ENCODE data around the gene PCDH15.
"Not testable (repeated sequence)": the region's sequence is repeated elsewhere in the genome, so short reads cannot be mapped to it uniquely, and the experiment has no call there.

The PCDH15 gene

DNA sequence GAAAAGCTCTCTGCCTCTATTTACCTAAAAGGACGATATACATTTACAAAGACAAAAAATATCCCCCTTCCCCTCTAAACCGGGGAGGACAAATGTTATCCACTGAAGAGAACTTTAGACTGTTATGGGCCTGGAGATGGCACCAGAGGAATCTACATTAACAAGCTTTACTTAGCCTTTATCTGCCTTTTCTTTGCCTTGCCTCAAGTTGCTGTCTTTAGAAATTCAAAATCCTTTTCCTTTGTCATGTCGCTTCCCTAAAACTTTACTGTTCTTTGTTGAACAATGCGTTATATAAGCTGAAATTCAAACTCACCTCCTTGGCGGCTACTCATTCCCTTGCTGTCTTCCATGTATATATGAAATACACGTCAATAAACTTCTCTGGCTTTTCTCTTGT, 405.0 kb downstream of the PCDH15 start:
- FAIRE-seq (no peak), DNase-seq (ENCODE audit: low spot score) (no peak)

DNA sequence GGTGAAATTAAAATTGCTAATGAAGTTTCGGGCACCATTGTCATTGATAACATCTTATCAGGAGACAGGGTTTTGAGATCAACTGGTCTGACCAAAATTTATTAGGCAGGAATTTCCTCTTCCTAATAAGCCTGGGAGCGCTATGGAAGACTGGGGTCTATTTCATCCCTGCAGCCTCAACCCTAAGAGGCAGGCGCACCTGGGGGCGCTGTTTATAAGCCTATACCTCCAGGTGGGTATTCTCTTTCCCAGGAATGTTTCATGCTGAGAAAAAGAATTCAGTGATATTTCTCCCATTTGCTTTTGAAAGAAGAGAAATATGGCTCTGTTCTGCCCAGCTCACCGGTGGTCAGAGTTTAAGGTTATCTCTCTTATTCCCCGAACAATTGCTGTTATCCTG, 406.4 kb downstream of the PCDH15 start:
- not testable (repeated sequence) for FAIRE-seq; DNase-seq (ENCODE audit: low spot score)

DNA sequence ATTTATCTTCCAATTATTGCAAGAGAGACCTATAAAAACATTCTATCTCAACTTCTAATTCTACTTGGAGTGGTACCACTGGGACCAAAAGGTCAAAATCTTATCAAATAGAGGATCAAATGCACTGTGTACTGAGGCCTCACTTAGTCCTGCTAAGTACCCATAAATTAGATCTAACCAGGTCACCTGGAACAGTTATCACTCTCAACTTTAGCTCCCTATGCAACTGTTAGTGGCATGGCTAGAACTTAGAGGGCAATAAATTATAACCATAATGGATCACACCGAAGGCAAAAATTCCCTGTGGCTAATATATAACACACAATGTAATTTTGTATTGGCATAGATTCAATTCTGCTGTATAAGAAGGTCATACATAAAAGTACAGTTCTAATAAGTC, 428.9 kb downstream of the PCDH15 start:
- no peak for DNase-seq (ENCODE audit: low spot score)
- FAIRE-seq, result no peak

DNA sequence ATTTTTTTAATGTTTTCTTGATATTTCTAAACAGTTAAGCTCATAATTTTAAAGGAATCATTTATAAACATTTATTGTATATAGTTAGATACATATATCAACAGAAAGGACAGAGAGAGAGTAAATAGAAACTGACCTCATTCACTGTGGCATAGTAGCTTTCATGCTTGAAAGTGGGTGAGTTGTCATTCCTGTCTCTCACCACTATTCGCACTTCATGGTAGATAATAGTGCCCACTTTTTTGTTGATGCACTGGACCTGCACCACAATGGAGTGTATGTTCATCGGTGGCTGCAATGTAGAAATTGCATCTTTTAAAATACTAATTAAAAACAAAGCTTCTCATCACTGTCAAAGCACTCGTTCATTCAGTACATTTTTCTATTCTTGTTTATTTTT, 432.0 kb downstream of the PCDH15 start:
- FAIRE-seq, result no peak
- DNase-seq (ENCODE audit: low spot score), result peak; percentile 3

DNA sequence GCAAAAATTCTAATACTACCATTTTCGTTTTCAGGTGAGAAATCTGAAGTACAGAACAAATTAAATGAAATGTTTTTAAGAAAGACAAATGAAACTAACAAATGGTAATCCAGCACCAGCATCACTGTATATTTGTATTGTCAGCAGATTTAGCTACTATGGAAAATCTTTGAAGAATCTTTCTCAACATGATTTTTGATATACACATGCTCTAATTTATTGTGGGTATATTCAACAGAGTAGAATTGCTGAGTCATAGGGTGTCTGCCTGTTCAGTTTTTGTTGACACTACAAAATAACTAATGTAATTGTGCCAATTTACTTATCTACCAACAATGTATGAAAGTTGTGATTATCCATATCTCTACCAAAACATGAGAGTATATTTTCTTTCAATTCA, 437.6 kb downstream of the PCDH15 start:
- DNase-seq (ENCODE audit: low spot score) (no peak), FAIRE-seq (no peak)

DNA sequence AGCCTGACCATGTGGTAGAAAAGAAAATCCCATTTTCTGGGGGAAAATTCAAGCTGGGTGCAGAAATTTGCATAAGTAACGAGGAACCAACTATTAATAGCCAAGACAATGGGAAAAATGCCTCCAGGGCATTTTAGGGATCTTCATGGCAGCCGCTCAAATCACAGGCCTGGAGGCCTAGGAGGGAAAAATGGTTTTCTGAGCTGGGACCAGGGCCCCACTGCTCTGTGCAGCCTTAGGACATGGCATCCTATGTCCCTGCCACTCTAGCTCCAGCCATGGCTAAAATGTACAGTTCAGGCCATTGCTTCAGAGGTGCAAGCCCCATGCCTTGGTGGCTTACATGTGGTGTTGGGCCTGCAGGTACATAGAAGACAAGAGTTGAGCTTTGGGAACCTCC, 459.0 kb downstream of the PCDH15 start:
- FAIRE-seq (no peak), DNase-seq (ENCODE audit: low spot score) (no peak)

DNA sequence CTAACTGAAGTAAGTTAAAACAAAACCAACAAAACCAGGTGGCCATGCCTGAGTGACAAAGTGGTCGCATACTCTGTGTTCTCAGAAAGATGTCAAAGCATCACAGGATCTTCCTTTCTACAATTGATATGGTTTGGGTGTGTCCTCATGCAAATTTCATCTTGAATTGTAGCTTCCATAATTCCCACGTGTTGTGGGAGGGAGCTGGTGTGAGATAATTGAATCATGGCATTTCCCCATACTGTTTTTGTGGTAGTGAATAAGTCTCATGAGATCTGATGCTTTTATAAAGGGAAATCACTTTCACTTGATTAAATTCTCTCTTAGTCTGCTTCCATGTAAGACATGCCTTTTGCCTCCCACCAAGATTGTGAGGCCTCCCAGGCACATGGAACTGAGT, 465.7 kb downstream of the PCDH15 start:
- FAIRE-seq (peak; percentile 50), DNase-seq (ENCODE audit: low spot score) (no peak)

DNA sequence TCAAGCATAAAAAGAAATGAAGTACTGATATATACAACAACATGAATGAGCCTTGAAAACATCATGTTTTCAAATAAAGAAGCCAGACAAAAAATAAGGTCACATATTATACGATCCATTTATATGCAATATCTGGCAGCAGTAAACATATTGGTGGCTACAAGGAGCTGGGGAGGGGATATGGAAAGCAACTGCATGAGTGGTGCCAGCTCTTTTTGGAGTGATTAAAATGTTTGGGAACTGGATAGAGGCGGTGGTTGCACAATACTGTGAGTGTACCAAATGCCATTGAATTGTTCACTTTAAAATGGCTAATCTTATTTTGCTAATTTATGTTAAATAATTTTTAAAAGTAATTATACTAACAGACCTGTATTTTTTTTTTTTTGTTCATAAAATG, 481.7 kb downstream of the PCDH15 start:
- DNase-seq (ENCODE audit: low spot score) (no peak), FAIRE-seq (no peak)

DNA sequence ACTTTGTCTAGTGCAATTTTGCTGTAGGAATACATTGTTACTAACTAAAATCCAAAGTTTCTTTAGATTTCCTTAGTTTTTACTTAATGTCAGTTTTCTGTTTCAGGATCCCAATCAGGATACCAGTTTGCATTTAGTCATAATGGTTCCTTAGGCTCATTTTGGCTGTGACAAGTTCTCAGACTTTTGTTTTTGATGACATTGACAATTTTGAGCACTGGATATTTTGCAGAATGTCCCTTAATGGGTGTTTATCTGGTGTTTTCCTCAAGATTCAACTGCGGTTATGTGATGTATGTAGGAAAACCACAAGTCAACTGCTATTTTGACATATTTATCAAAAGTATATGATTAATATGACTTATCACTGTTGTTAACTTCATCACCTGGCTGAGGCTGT, 482.6 kb downstream of the PCDH15 start:
- FAIRE-seq (no peak), DNase-seq (ENCODE audit: low spot score) (no peak)

DNA sequence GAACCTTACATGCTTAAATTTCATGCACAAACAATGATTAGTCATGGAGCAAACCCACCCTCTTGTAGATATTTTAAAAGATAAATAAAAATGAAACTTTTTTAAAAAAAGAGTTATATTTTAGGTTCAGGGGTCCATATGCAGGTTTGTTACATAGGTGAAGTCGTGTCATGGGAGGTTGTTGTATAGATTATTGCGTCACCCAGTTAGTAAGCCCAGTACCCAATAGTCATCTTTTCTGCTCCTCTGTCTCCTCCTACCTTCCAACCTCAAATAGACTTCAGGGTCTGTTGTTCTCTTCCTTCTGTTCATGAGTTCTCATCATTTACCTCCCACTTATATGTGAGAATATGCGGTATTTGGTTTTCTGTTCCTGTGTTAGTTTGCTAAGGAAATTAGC, 486.6 kb downstream of the PCDH15 start:
- FAIRE-seq (no peak), DNase-seq (ENCODE audit: low spot score) (no peak)

DNA sequence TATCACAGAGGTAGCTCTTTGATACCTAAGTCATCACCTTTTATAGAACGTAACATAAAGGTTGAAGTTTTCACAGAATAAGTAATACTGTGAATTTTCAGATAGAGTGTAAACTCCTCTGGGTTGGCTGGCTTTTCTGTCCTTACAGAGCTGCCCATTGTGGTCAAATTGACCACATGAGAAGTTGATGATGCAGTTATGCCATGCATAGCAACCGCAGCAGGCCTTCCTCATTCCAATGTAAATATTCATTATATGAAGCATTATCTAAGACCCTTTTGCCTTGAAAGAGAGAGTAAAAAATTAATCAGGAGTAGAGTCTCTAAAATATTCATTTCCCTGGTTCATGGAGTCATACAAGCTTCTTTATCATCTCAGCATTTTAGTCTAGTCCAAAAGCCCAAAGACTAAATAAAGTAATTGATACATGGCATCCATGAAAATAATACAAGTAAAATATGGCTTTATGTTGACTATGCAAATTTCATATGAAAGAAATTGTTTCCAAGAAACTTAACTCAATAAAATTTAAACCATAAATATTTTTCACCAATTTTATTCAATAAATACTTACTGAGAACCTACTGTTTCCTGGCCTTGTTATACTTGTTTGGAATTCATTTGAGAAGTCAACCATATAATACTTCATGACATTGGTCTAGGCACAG, 516.4 kb downstream of the PCDH15 start:
- DNase-seq (ENCODE audit: low spot score) (peak; percentile 22), FAIRE-seq (no peak)

DNA sequence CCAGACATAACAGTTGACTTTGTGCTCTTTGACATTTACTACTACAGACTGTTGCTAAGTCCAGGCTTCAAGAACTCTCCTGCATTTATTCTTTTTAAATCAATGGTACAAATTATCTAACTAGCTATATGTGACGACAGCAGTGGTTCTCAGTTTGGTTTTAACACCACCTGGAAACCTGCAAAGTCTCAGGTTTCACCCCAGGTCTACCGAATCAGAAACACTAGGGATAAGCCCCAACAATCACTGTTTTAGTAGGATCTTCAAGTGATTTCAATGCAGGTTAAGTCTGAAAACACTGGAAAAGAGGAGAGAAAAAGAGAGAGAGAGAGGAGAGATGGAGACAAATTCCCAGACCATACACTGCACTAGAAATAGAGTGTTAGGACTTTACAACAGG, 519.0 kb downstream of the PCDH15 start:
- FAIRE-seq, result no peak
- no peak for DNase-seq (ENCODE audit: low spot score)

DNA sequence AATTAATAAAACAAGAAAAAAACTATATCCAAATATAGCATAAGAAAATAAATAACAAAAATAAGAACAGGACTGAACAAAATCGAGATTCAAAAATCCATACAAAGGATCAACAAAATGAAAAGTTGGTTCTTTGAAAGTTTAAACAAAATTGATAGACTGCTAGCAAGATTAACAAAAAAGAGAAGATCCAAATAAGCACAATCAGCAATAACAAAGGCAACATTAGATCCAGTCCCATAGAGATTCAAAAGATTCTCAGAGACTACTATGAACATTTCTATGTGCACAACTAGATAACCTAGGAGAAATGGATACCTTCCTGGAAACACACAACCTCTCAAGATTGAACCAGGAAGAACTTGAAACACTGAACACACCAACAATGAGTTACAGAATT, 534.6 kb downstream of the PCDH15 start:
- FAIRE-seq (no peak), DNase-seq (ENCODE audit: low spot score) (no peak)

DNA sequence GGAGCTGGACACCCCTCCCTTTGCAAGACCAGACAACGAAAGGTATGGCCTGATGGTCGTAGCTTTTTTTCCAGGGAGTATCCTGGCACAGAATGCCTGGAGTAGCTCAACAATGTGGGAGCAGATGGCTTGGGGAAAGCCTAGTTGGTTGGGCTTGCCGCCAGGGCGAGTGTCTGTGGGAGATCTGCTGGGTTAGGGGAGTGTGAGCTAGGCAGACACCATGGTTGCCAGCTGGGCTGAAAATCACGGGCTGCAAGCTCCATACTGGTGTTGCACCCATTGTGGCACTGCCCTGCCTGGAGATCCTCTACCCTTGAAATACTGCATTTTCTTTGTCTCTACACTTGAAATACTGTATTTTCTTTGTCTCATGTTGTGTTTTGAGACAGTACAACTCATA, 538.3 kb downstream of the PCDH15 start:
- DNase-seq (ENCODE audit: low spot score) (no peak), FAIRE-seq (no peak)

DNA sequence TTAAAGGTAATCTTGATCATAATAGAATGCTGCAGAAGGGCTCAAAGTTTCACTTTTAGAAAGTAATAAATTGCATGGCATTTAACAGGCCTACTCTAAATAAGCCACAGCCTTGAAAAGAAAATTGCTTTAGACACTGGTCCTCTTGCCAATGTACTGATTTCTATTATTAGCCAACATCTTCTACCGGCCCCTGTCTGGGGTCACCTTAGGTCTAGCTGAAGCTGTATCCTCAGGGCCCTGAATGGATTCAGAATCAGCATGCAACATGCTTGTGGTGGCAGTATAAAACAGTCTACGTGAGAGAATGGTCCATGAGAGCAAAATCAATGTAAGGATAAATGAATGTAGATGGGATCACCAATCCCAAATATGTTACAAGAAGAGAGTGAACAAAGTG, 541.9 kb downstream of the PCDH15 start:
- no peak for FAIRE-seq

DNA sequence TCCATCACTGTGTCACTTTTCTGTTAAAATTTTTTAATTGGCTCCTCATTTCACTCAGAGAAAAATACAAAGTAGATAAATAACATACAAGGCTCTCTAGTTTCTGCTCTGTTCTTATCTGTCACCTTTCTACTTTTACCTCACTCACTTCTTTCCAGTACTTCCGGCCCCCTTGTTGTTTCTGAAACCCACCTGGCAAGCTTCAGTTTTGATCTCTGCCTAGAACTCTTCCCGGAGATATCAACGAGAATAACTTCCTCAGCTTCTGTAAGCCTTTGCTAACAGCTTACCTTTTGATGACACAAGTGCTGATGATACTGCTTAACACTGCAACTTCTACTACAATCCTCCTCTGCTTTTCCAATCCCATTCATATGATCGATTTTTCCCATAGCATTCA, 566.2 kb downstream of the PCDH15 start:
- DNase-seq (ENCODE audit: low spot score) (no peak), FAIRE-seq (no peak)

More for the DNA sequence above, 541.9 kb downstream of the PCDH15 start:
- DNase-seq (ENCODE audit: low spot score), result no peak

DNA sequence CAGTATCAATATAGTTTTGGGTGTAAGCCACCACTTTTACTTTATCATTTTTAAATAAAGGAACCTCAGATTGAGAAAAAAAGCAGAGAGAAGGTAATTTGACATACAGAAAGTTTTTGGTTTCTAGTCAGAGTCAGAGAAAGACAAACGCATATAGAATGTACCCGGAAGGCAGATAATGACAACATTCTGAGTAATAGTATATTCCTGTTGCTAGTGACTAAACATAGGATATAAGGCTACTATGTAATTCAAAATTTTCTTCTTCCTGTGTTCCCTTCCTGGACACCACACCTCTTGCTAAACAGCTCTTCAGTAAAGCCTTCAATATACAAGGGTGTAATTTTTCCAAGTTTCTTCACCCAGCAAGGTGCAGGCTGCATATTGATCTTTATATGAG, 597.6 kb downstream of the PCDH15 start:
- DNase-seq (ENCODE audit: low spot score) (no peak), FAIRE-seq (no peak)

DNA sequence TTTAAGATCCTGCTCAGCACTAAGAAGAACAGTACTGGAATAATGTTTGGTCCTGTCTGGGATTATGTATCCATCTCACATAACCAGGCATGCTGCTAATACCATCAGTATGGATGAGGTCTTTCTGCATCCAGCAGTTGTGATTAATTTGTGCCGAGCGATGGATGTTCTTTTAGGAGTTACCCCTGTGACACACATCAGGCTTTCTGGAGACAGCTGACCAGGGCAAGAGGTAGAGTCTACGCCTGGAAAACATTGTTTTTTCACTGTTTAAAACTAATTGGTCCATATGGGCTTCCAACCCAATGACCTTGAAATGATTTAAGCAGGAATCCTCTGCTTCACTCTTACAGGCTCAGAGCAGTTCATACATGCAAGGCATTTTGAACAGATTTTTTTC, 603.0 kb downstream of the PCDH15 start:
- no peak for FAIRE-seq
- DNase-seq (ENCODE audit: low spot score), result no peak

DNA sequence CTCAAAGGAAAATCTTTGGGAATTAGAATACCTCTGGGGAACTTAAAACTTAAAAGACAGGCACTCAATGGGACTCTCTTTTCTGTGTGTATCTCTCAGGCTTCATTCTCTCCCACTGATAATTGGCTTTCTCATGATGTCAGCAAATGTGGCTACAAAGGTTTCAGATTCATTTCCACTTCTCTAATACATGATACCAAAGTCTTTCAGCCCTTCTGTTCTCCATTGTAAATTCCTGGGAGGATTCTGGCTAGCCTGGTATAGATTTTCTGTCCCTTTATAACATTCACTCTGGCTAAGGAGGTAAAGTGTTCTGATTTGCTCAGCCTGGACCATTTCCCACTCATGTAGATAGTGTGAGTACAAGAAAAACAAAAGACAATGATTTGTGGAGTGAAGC, 606.2 kb downstream of the PCDH15 start:
- FAIRE-seq (no peak), DNase-seq (ENCODE audit: low spot score) (no peak)

DNA sequence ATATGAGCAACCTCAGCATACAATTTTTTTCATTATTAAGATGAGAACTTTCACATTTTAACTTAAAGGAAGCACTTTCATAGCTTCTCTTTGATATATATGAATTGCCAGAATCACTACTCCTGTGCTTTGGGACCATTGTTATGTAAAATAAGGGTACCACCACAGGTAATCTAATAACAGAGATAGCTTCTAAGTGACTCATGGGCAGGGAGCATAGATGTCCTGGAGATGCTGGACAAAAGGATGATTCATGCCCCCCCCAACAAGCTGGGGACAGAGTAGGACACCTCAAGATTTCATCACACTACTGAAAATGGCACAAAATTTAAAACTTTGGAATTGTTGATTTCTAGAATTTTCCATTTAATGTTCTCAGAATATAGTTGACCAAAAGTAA, 641.1 kb downstream of the PCDH15 start:
- FAIRE-seq (no peak), DNase-seq (ENCODE audit: low spot score) (no peak)

DNA sequence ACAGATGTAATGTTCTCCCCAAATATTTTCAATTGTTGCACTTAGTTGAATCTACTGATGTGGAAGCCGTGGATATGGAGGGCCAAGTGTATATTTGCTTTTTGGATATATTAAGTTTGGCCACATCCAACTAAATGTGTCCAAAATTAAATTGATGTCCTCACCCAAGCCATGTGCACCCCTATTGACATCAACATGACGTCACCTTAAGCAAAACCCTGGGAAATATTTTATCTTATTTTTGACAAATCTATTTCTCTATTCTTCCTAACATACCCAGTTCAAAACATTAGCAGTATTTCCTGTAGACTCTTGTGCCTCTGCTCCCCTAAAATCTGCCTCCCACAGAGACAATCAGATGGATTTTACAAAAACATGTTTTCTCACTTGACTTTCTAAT, 652.5 kb downstream of the PCDH15 start:
- FAIRE-seq, result no peak

DNA sequence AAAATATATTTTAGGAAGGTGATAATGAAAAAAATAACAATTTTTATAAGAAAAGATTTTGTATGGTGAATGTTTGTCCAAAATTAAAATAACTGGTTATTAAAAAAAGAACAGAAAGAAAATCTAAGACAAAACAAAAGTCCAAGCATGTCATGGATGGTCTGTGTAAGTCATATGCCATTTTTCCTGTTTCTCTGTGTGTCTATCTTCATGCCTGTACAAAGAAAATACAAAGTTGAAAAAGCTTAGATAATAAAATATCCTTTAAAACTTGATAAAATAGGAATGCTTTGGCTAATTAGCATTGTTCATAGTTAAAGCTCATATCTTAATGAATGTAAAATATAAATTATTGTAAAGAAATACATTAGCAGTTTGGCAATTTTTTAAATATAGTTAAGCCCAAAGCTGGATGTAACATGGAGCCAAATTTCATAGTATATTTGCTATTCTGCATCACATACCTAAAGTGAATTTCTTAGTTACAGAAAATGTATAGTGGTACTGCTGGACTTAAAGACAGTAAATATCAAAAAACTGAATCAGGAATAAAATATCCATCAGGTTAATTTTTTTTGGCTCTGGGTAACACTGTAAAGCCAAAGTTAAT, 661.1 kb downstream of the PCDH15 start:
- DNase-seq (ENCODE audit: low spot score) (no peak), FAIRE-seq (no peak)

More for the DNA sequence above, 652.5 kb downstream of the PCDH15 start:
- no peak for DNase-seq (ENCODE audit: low spot score)

DNA sequence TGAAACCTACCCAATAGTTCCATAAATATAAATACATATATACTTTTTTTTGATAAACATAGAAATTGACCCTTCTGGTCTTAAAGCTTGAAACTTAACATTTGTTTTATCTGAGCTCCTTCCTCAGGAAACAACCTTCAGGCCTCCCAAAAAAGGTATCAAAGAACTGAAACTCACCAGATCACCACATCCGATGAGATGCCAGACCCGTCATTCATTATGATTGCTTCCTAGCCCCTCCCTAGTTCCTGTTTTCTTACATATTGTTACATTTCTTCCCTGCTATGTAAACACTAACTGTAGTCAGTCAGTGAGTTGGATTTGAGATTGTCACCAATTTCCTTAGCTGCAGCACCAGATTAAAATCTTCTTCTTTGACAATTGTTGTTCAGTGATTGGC, 663.6 kb downstream of the PCDH15 start:
- FAIRE-seq, result no peak
- DNase-seq (ENCODE audit: low spot score), result no peak

DNA sequence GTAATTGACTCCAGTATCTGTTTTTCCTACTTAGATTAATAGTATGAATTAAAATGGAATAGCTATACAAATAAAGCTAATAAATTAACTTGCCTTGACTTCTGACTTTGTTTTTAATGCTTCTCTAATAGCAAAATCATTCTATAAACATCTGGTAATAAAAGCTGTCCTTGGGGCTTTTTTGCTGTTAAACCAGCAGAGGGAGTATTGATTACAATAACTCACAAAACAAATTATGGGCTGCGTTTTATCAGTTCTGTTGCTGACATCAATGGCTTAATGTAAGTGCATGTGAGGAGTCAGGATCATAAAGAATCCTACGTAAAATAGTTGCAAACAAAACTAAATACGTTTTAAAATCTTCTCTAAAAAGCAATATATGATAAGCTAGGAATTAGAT, 667.8 kb downstream of the PCDH15 start:
- DNase-seq (ENCODE audit: low spot score), result no peak
- no peak for FAIRE-seq

Measured in urothelium cell line (cell line).